Activated CD4-positive, alpha-beta memory T cell treated with anti-CD3 and anti-CD28 coated beads for 36 hours (primary cell): ENCODE data around the gene AMIGO3. TPM values are rescaled to one million over a fixed set of nuclear protein-coding genes. Genes with fewer than 3 reads are reported as not detected.

ENCODE experiments used
- CTCF ChIA-PET: fragments of 350-600 bp; sonication (Branson Sonifier 250); formaldehyde crosslinking; loops from one replicate; lab custom pipeline; 2021; ENCODE audit warnings: antibody characterized with exemption, inconsistent platforms; lab: Charles Lee
- POLR2A ChIA-PET: fragments of 350-600 bp; sonication (Branson Sonifier 250); formaldehyde crosslinking; loops from one replicate; lab custom pipeline; 2021; ENCODE audit warnings: antibody characterized with exemption; lab: Charles Lee
- DNase-seq: peaks from one replicate; pipeline ENCODE4 v3.0.0-alpha.2; 2020
- H3K27ac Mint-ChIP-seq: one replicate; pipeline ENCODE4 v1.8.0; 2021; ENCODE audit warnings: mixed read lengths
- H3K27me3 Mint-ChIP-seq: one replicate; pipeline ENCODE4 v1.8.0; 2021; ENCODE audit warnings: mixed read lengths
- H3K36me3 Mint-ChIP-seq: one replicate; pipeline ENCODE4 v1.8.0; 2021; ENCODE audit warnings: mixed read lengths
- H3K4me1 Mint-ChIP-seq: one replicate; pipeline ENCODE4 v1.8.0; 2021; ENCODE audit warnings: low read depth, mixed read lengths
- H3K4me3 Mint-ChIP-seq: one replicate; pipeline ENCODE4 v1.8.0; 2021; ENCODE audit warnings: mild to moderate bottlenecking, mixed read lengths
- H3K9me3 Mint-ChIP-seq: one replicate; pipeline ENCODE4 v1.8.0; 2021; ENCODE audit warnings: mixed read lengths
- intact Hi-C: fragments of 100-400 bp; cut with micrococcal nuclease; formaldehyde crosslinking; loops from one replicate; pipeline ENCODE4 v1.15.1; 2023
- total RNA-seq, 2 experiments: library from RNA; stranded (reverse); gene quantifications; one replicate each; pipeline ENCODE4 v1.2.3, GENCODE V29; 2021

AMIGO3 gene
- total RNA-seq, 2 experiments from 2014 or later: not detected

GRCh38 chr3:49740427-49740826 is 20.9 kb upstream of the AMIGO3 start:
- H3K27ac Mint-ChIP-seq: no peak overlapping the region
- ChIA-PET POLR2A (no interaction called here), CTCF (no interaction called here)

GRCh38 chr3:49738067-49738713 is 18.7 kb upstream of the AMIGO3 start:
- DNase-seq: no peak
- Mint-ChIP-seq H3K27me3 (no peaks in the 10 kb centered on the region), H3K9me3 (no peaks in the 10 kb centered on the region), H3K27ac (peak overlapping the region; percentile 58), H3K36me3 (peaks cover 19% of the 10 kb centered on the region), H3K4me1 (peaks cover 3% of the 10 kb centered on the region), H3K4me3 (no peak overlapping the region)
- intact Hi-C loops: no loop called here
- ChIA-PET POLR2A (no interaction called here), CTCF (no interaction called here)

More at GRCh38 chr3:49740427-49740826, 20.9 kb upstream of the AMIGO3 start:
- Mint-ChIP-seq H3K36me3 (peaks cover 21% of the 10 kb centered on the region), H3K4me1 (peaks cover 3% of the 10 kb centered on the region), H3K4me3 (no peak overlapping the region), H3K9me3 (no peaks in the 10 kb centered on the region), H3K27me3 (no peaks in the 10 kb centered on the region)
- no peak for DNase-seq
- intact Hi-C loops: no loop called here

GRCh38 chr3:49734752-49735151 is 15.3 kb upstream of the AMIGO3 start:
- H3K36me3 Mint-ChIP-seq: peaks cover 28% of the 10 kb centered on the region
- no peak overlapping the region for H3K4me3 Mint-ChIP-seq
- H3K9me3 Mint-ChIP-seq: no peaks in the 10 kb centered on the region
- intact Hi-C loops: no loop called here
- ChIA-PET POLR2A (no interaction called here), CTCF (no interaction called here)
- H3K4me1 Mint-ChIP-seq: peaks cover 3% of the 10 kb centered on the region
- no peaks in the 10 kb centered on the region for H3K27me3 Mint-ChIP-seq
- H3K27ac Mint-ChIP-seq: no peak overlapping the region
- DNase-seq: no peak

GRCh38 chr3:49733551-49733950 is 14.1 kb upstream of the AMIGO3 start:
- POLR2A ChIA-PET: no interaction called here
- H3K27me3 Mint-ChIP-seq: no peaks in the 10 kb centered on the region
- no peak overlapping the region for H3K4me3 Mint-ChIP-seq
- DNase-seq: no peak
- intact Hi-C loops: no loop called here
- peaks cover 25% of the 10 kb centered on the region for H3K36me3 Mint-ChIP-seq
- no peak overlapping the region for H3K27ac Mint-ChIP-seq
- peaks cover under 1% of the 10 kb centered on the region for H3K4me1 Mint-ChIP-seq
- H3K9me3 Mint-ChIP-seq: no peaks in the 10 kb centered on the region
- CTCF ChIA-PET: no interaction called here

- Mint-ChIP-seq H3K9me3 (no peaks in the 10 kb centered on the region), H3K36me3 (peaks cover 22% of the 10 kb centered on the region), H3K27me3 (no peaks in the 10 kb centered on the region), H3K27ac (no peak overlapping the region), H3K4me3 (no peak overlapping the region), H3K4me1 (no peaks in the 10 kb centered on the region)
- DNase-seq: no peak
- intact Hi-C loops: no loop called here
- POLR2A ChIA-PET: interaction anchor here (0.6 kb wide), 1 partner anchor 71 kb away, joined by 3 read pairs; no protein-coding TSS in a partner anchor
- CTCF ChIA-PET: no interaction called here
These were observed 13.1 kb upstream of the AMIGO3 start for GRCh38 chr3:49732597-49732996.

- Mint-ChIP-seq H3K27ac (no peak overlapping the region), H3K36me3 (peaks cover 10% of the 10 kb centered on the region), H3K4me1 (no peaks in the 10 kb centered on the region), H3K27me3 (no peaks in the 10 kb centered on the region), H3K9me3 (no peaks in the 10 kb centered on the region), H3K4me3 (no peak overlapping the region)
- DNase-seq: no peak
- ChIA-PET CTCF (interaction anchor here (1.3 kb wide), 1 partner anchor 11 kb away, joined by 6 read pairs; the partner anchor contains the start of gene AMIGO3), POLR2A (interaction anchor here (1.1 kb wide), 1 partner anchor 9 kb away, joined by 3 read pairs; no protein-coding TSS in a partner anchor)
- intact Hi-C loops: no loop called here
These were observed 10.6 kb upstream of the AMIGO3 start for GRCh38 chr3:49729966-49730609.

- DNase-seq: no peak
- CTCF ChIA-PET: no interaction called here
These were observed 8.5 kb upstream of the AMIGO3 start for GRCh38 chr3:49727924-49728361.

GRCh38 chr3:49727154-49727923 is 7.9 kb upstream of the AMIGO3 start:
- H3K9me3 Mint-ChIP-seq: no peaks in the 10 kb centered on the region
- no peak overlapping the region for H3K27ac Mint-ChIP-seq
- intact Hi-C loops: no loop called here
- ChIA-PET CTCF (no interaction called here), POLR2A (no interaction called here)
- peaks cover 13% of the 10 kb centered on the region for H3K4me1 Mint-ChIP-seq
- H3K36me3 Mint-ChIP-seq: peaks cover 13% of the 10 kb centered on the region
- H3K4me3 Mint-ChIP-seq: no peak overlapping the region
- DNase-seq: no peak
- no peaks in the 10 kb centered on the region for H3K27me3 Mint-ChIP-seq

More at GRCh38 chr3:49727924-49728361, 8.5 kb upstream of the AMIGO3 start:
- Mint-ChIP-seq H3K9me3 (no peaks in the 10 kb centered on the region), H3K4me1 (peaks cover 8% of the 10 kb centered on the region), H3K27me3 (no peaks in the 10 kb centered on the region), H3K4me3 (no peak overlapping the region), H3K36me3 (peaks cover 12% of the 10 kb centered on the region), H3K27ac (no peak overlapping the region)
- intact Hi-C loops: no loop called here
- POLR2A ChIA-PET: no interaction called here

GRCh38 chr3:49725906-49726681 is 6.6 kb upstream of the AMIGO3 start:
- H3K4me3 Mint-ChIP-seq: no peak overlapping the region
- H3K27me3 Mint-ChIP-seq: no peaks in the 10 kb centered on the region

GRCh38 chr3:49724586-49724985 is 5.1 kb upstream of the AMIGO3 start:
- Mint-ChIP-seq H3K4me3 (peak overlapping the region; percentile 96), H3K9me3 (no peaks in the 10 kb centered on the region), H3K4me1 (peaks cover 25% of the 10 kb centered on the region), H3K27ac (peak overlapping the region; percentile 98), H3K36me3 (peaks cover 22% of the 10 kb centered on the region), H3K27me3 (no peaks in the 10 kb centered on the region)
- ChIA-PET POLR2A (interaction anchor here (1.0 to 1.5 kb wide), 4 partner anchors 10 to 89 kb away, joined by 3 to 9 read pairs (median 4); partner anchors contain the start of gene UBA7), CTCF (interaction anchor here (1.0 to 1.1 kb wide), 3 partner anchors 21 to 185 kb away, joined by 3 to 4 read pairs (median 3); no protein-coding TSS in a partner anchor)
- intact Hi-C loops: loop anchor here (2.0 kb wide), 2 partner anchors 50 to 62 kb away; partner anchors contain the start of genes APEH and IP6K1
- DNase-seq: peak; percentile 58

More at GRCh38 chr3:49725906-49726681, 6.6 kb upstream of the AMIGO3 start:
- DNase-seq: no peak
- CTCF ChIA-PET: interaction anchor here (0.6 to 1.4 kb wide), 3 partner anchors 12 to 113 kb away, joined by 3 to 4 read pairs (median 3); no protein-coding TSS in a partner anchor
- peak overlapping the region; percentile 9 for H3K27ac Mint-ChIP-seq
- peaks cover 19% of the 10 kb centered on the region for H3K36me3 Mint-ChIP-seq
- no peaks in the 10 kb centered on the region for H3K9me3 Mint-ChIP-seq
- intact Hi-C loops: loop anchor here (2.0 kb wide), 2 partner anchors 51 to 61 kb away; partner anchors contain the start of genes APEH and IP6K1
- peaks cover 18% of the 10 kb centered on the region for H3K4me1 Mint-ChIP-seq
- POLR2A ChIA-PET: no interaction called here
